Measurements from ENCODE around the gene OR11L1. TPM values are rescaled to one million over a fixed set of nuclear protein-coding genes. Genes with fewer than 3 reads are reported as not detected.
A peak's percentile ranks its signal among the peaks of the same experiment; 100 is the strongest.

The OR11L1 gene
- total RNA-seq, 4 donors from 2014 or later: not detected

DNA sequence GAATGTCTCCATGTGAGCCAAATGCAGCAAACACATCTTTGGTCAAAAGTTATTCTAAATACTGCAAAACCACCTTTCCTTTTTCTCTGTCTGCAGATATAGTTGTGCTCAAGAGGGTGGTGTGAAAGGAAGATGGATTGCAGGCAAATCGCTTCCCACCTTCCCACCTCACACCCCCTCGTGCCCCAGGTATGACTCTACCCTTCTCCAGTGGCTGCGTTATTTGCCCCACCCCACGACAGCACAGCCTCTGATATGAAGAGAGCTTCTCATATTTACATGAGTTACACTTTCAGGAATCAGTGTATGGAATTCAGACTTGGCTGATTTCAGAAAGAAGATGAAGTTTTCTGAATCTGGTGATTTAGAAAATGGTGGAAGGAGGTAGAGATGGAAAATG is 21.1 kb upstream of the OR11L1 start:
- H3K4me1 ChIP-seq: no peaks in the 10 kb centered on the region
- 69% methylated on average over 4 of the region's 4 CpGs for WGBS
- H3K36me3 ChIP-seq: no peaks in the 10 kb centered on the region
- peaks cover 7% of the 10 kb centered on the region for H3K27me3 ChIP-seq
- H3K9me3 ChIP-seq: no peaks in the 10 kb centered on the region
- H3K27ac ChIP-seq: no peak overlapping the region
- TF ChIP-seq, protein P1, sequence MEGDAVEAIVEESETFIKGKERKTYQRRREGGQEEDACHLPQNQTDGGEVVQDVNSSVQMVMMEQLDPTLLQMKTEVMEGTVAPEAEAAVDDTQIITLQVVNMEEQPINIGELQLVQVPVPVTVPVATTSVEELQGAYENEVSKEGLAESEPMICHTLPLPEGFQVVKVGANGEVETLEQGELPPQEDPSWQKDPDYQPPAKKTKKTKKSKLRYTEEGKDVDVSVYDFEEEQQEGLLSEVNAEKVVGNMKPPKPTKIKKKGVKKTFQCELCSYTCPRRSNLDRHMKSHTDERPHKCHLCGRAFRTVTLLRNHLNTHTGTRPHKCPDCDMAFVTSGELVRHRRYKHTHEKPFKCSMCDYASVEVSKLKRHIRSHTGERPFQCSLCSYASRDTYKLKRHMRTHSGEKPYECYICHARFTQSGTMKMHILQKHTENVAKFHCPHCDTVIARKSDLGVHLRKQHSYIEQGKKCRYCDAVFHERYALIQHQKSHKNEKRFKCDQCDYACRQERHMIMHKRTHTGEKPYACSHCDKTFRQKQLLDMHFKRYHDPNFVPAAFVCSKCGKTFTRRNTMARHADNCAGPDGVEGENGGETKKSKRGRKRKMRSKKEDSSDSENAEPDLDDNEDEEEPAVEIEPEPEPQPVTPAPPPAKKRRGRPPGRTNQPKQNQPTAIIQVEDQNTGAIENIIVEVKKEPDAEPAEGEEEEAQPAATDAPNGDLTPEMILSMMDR (IDR thresholded peaks at IDR 0.05): no peak
- TF ChIP-seq POLR2A (IDR thresholded peaks at IDR 0.05) (no peak), EP300 (IDR thresholded peaks at IDR 0.05) (no peak), POLR2AphosphoS5 (IDR thresholded peaks at IDR 0.05) (no peak)
- H3K4me3 ChIP-seq: no peak overlapping the region
- DNase-seq (ENCODE audit: low spot score in 2 of 2): no peak

DNA sequence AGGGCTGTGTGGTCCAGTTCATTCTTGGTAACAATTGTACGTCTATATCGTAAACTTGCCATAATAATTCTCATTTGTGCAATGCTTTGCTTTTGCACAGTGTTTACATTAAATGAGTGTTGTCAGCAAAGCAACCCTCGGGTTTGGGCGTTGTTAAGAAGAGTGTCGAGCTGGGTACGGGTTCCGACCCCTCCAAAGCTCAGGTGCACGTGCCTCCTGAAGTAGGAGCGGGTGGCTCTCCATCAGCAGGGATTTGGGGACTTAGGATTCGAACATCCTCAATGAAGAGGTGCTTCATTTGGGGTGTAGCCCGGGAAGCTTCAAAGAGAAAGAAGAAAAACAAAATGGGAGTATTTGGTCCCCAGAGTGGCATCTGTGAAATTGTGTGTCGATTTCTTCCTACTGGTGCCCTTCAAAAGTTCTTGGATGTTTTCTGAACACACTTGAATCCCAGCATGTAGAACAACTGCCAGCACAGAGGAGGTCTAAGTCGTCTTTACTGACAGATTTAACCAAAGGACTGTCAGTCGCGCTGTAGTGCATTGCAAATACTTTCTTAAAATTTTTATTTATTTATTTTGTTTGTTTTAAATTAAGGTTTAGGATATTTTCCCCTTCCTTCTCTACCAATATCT is 16.4 kb upstream of the OR11L1 start:
- no peak for DNase-seq (ENCODE audit: low spot score in 2 of 2)
- 43% methylated on average over 15 of the region's 15 CpGs for WGBS
- Histone ChIP-seq H3K27ac (no peak overlapping the region), H3K9me3 (peaks cover 2% of the 10 kb centered on the region), H3K4me3 (peak overlapping the region; percentile 50), H3K36me3 (no peaks in the 10 kb centered on the region), H3K4me1 (peaks cover 9% of the 10 kb centered on the region), H3K27me3 (peaks cover 18% of the 10 kb centered on the region)
- TF ChIP-seq, protein P1 (IDR thresholded peaks at IDR 0.05): no peak
- TF ChIP-seq POLR2AphosphoS5 (IDR thresholded peaks at IDR 0.05) (no peak), EP300 (IDR thresholded peaks at IDR 0.05) (no peak), POLR2A (IDR thresholded peaks at IDR 0.05) (no peak)

DNA sequence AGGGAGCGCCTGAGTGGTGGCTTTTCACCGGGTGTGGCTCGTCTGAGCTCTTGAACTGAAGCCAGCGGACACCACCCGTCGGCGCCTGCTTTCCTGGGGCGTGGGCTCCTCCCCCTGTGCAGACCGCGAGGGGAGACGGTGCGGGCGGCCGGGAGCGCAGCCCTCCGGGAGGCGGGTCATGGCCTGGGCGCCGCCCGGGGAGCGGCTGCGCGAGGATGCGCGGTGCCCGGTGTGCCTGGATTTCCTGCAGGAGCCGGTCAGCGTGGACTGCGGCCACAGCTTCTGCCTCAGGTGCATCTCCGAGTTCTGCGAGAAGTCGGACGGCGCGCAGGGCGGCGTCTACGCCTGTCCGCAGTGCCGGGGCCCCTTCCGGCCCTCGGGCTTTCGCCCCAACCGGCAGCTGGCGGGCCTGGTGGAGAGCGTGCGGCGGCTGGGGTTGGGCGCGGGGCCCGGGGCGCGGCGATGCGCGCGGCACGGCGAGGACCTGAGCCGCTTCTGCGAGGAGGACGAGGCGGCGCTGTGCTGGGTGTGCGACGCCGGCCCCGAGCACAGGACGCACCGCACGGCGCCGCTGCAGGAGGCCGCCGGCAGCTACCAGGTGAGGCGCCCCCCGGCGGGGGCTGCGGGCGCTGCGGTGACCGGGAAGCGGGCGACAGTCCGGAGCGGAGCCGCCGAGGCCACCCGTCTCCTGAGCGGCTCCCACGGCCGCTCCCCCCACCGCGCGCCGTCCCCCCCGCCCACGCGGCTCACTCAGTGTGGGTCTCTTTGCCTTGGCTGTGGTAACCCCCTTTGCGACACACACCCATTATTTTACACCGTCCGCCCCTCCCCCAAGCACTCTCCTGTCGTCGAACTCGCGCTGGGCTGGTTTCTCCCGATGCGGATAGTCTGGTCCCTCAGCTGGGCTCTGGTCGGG is 15.6 kb upstream of the OR11L1 start, which contains the start of gene TRIM58:
Gene TRIM58 (plus strand): TSS at position 119 of the 916 bp plus-strand sequence. CDS start 60 bp downstream, at position 179.
- Histone ChIP-seq H3K4me3 (peak within 1 kb of the TSS; percentile 50), H3K9me3 (peaks cover 2% of the 10 kb centered on the region), H3K27me3 (peaks cover 18% of the 10 kb centered on the region), H3K4me1 (peaks cover 9% of the 10 kb centered on the region), H3K27ac (no peak within 1 kb of the TSS), H3K36me3 (no peaks in the 10 kb centered on the region)
- WGBS: 4% methylated on average over 52 of the region's 109 CpGs
- TF ChIP-seq, protein P1 (IDR thresholded peaks at IDR 0.05): no peak
- no peak for TF ChIP-seq POLR2A (IDR thresholded peaks at IDR 0.05)
- TF ChIP-seq EP300 (IDR thresholded peaks at IDR 0.05): no peak
- no peak for TF ChIP-seq POLR2AphosphoS5 (IDR thresholded peaks at IDR 0.05)
- peak in 1 of 2 donors; percentile 69 for DNase-seq (ENCODE audit: low spot score in 2 of 2)

DNA sequence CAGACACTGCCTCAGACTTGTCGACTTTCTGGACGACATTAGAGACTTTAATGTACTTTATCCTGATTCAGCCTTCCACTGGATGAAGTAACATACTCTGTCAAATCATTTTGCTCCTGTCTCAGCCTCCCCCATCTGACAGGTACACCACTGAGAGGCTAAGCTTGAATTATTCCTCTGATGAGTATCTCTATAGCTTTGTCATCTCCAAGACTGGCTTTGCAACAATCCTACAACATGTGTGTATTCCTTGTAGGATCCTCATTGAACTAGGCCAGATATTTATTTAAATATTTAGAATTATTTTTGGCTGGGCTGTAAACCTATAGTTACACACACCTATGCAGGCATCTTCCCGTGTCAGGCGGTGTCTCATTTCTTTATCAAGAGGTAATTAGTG is 14.2 kb upstream of the OR11L1 start:
- TF ChIP-seq POLR2AphosphoS5 (IDR thresholded peaks at IDR 0.05) (no peak), POLR2A (IDR thresholded peaks at IDR 0.05) (no peak), EP300 (IDR thresholded peaks at IDR 0.05) (no peak)
- TF ChIP-seq, protein P1 (IDR thresholded peaks at IDR 0.05): no peak
- Histone ChIP-seq H3K9me3 (peaks cover 2% of the 10 kb centered on the region), H3K4me3 (no peak overlapping the region), H3K4me1 (peaks cover 9% of the 10 kb centered on the region), H3K36me3 (no peaks in the 10 kb centered on the region), H3K27ac (no peak overlapping the region), H3K27me3 (peaks cover 18% of the 10 kb centered on the region)
- no peak for DNase-seq (ENCODE audit: low spot score in 2 of 2)
- WGBS: 89% methylated on average over 4 of the region's 4 CpGs

All from suprapubic skin (tissue), 4 donors.